NCI-H510A treated with DMSO at 0.1 percent for 48 hours (cell line): ENCODE data around the gene SEC14L2.
"Not testable (repeated sequence)": the region's sequence is repeated elsewhere in the genome, so short reads cannot be mapped to it uniquely, and the experiment has no call there.

Experiments
- DNase-seq: peaks from one replicate; lab custom pipeline; 2025; lab: John Stamatoyannopoulos, UW

Gene SEC14L2

GRCh38 chr22:30375312-30375849, 21.4 kb upstream of the SEC14L2 start:
- DNase-seq = no peak

- DNase-seq = no peak
Observed at GRCh38 chr22:30380011-30380410, 16.8 kb upstream of the SEC14L2 start.

GRCh38 chr22:30381264-30381663, 15.6 kb upstream of the SEC14L2 start:
- DNase-seq = no peak

- DNase-seq = no peak
Observed at GRCh38 chr22:30382340-30382739, 14.5 kb upstream of the SEC14L2 start.

- DNase-seq = no peak
Observed at GRCh38 chr22:30383061-30383460, 13.8 kb upstream of the SEC14L2 start.

- no peak for DNase-seq
Observed at GRCh38 chr22:30385942-30386341, 10.9 kb upstream of the SEC14L2 start.

GRCh38 chr22:30386608-30386959, 10.2 kb upstream of the SEC14L2 start:
- no peak for DNase-seq

- peak; percentile 36 for DNase-seq
Observed at GRCh38 chr22:30386960-30387827, 9.6 kb upstream of the SEC14L2 start, which contains the start of gene RNF215. Gene RNF215 (minus strand): TSS chr22:30387411. CDS start chr22:30387313, 98 bp downstream.

GRCh38 chr22:30390974-30391691, 5.7 kb upstream of the SEC14L2 start:
- peak; percentile 21 for DNase-seq

GRCh38 chr22:30392661-30393321, 4.0 kb upstream of the SEC14L2 start:
- no peak for DNase-seq

- DNase-seq = no peak
Observed at GRCh38 chr22:30393322-30393680, 3.5 kb upstream of the SEC14L2 start.

- no peak for DNase-seq
Observed at GRCh38 chr22:30393885-30394284, 2.9 kb upstream of the SEC14L2 start.

GRCh38 chr22:30397656-30398635, 1.1 kb downstream of the SEC14L2 start:
- no peak for DNase-seq

- no peak for DNase-seq
Observed at GRCh38 chr22:30398685-30399680, 2.2 kb downstream of the SEC14L2 start.

GRCh38 chr22:30399718-30400117, 2.9 kb downstream of the SEC14L2 start:
- no peak for DNase-seq

GRCh38 chr22:30400159-30400558, 3.3 kb downstream of the SEC14L2 start:
- no peak for DNase-seq

- not testable (repeated sequence) for DNase-seq
Observed at GRCh38 chr22:30401024-30401423, 4.2 kb downstream of the SEC14L2 start.

- DNase-seq = no peak
Observed at GRCh38 chr22:30402028-30402765, 5.4 kb downstream of the SEC14L2 start.

GRCh38 chr22:30402766-30403104, 5.9 kb downstream of the SEC14L2 start:
- not testable (repeated sequence) for DNase-seq
